ENCODE measurements around the gene KIRREL1. TPM values are rescaled to one million over a fixed set of nuclear protein-coding genes. Genes with fewer than 3 reads are reported as not detected.
A peak's percentile ranks its signal among the peaks of the same experiment; 100 is the strongest.

Gene KIRREL1
- total RNA-seq, 1 donor: 120 TPM

- no peak overlapping the region for H3K4me3 ChIP-seq (ENCODE audit: low read depth, low read length)
- DNase-seq (ENCODE audit: low read depth): peak; percentile 62
- TF ChIP-seq CTCF (IDR thresholded peaks at IDR 0.05; ENCODE audit: insufficient read depth, low read depth, low read length): no peak
Measured at GRCh38 chr1:158011714-158012113, 18.3 kb downstream of the KIRREL1 start.

- H3K4me3 ChIP-seq (ENCODE audit: low read depth, low read length): no peak overlapping the region
- DNase-seq (ENCODE audit: low read depth): peak; percentile 56
- TF ChIP-seq CTCF (IDR thresholded peaks at IDR 0.05; ENCODE audit: insufficient read depth, low read depth, low read length): no peak
Measured at GRCh38 chr1:158013840-158014730, 20.6 kb downstream of the KIRREL1 start.

GRCh38 chr1:158014731-158015320 is 21.4 kb downstream of the KIRREL1 start:
- TF ChIP-seq CTCF (IDR thresholded peaks at IDR 0.05; ENCODE audit: insufficient read depth, low read depth, low read length): no peak
- no peak overlapping the region for H3K4me3 ChIP-seq (ENCODE audit: low read depth, low read length)
- DNase-seq (ENCODE audit: low read depth): no peak

GRCh38 chr1:158016651-158017335 is 23.3 kb downstream of the KIRREL1 start:
- H3K4me3 ChIP-seq (ENCODE audit: low read depth, low read length): no peak overlapping the region
- TF ChIP-seq CTCF (IDR thresholded peaks at IDR 0.05; ENCODE audit: insufficient read depth, low read depth, low read length): no peak
- no peak for DNase-seq (ENCODE audit: low read depth)

GRCh38 chr1:158017800-158018595 is 24.6 kb downstream of the KIRREL1 start:
- DNase-seq (ENCODE audit: low read depth): no peak
- no peak for TF ChIP-seq CTCF (IDR thresholded peaks at IDR 0.05; ENCODE audit: insufficient read depth, low read depth, low read length)
- H3K4me3 ChIP-seq (ENCODE audit: low read depth, low read length): no peak overlapping the region

GRCh38 chr1:158019171-158019868 is 25.9 kb downstream of the KIRREL1 start:
- H3K4me3 ChIP-seq (ENCODE audit: low read depth, low read length): peak overlapping the region; percentile 30
- DNase-seq (ENCODE audit: low read depth): peak; percentile 92
- TF ChIP-seq CTCF (IDR thresholded peaks at IDR 0.05; ENCODE audit: insufficient read depth, low read depth, low read length): no peak

All from fibroblast of villous mesenchyme (primary cell).